H1 (cell line): ENCODE measurements around the gene TMEM63C.

Experiments
- ASH2L ChIP-seq: fragments of 200-600, 300-600 bp; sonication (generic); IDR thresholded peaks from one replicate; pipeline ENCODE4 v1.7.1; 2017; ENCODE audit warnings: low read length
- BRCA1 ChIP-seq: IDR thresholded peaks from 2 replicates; pipeline ENCODE4 v1.6.1; 2012; ENCODE audit warnings: low read depth, low read length, improper control_type of control experiment
- CHD2 ChIP-seq: IDR thresholded peaks from 2 replicates; pipeline ENCODE4 v1.6.1; 2012; ENCODE audit warnings: low read length, improper control_type of control experiment
- EP300 ChIP-seq, 2 experiments: IDR thresholded peaks; 1 replicate in 1 of 2; 2 replicates in 1 of 2; pipeline ENCODE4 v1.6.1; 2011 to 2012; ENCODE audit warnings: low read depth in 2 of 2, low read length in 2 of 2, mild to moderate bottlenecking in 2 of 2, borderline replicate concordance in 1 of 2, inconsistent platforms in 1 of 2, moderate library complexity in 1 of 2
- EZH2 ChIP-seq: fragments of 200-600 bp; sonication (generic); IDR thresholded peaks from 2 replicates; pipeline ENCODE4 v1.7.1; 2012; ENCODE audit warnings: low read depth, mild to moderate bottlenecking, moderate library complexity, low read length, inconsistent platforms; ENCODE audit not compliant: severe bottlenecking
- POLR2A ChIP-seq, 2 experiments: IDR thresholded peaks; 1 replicate in 1 of 2; 2 replicates in 1 of 2; pipeline ENCODE4 v1.6.1; 2011; ENCODE audit warnings: low read depth in 2 of 2, low read length in 2 of 2, mild to moderate bottlenecking in 2 of 2; ENCODE audit errors: control extremely low read depth in 1 of 2
- POLR2AphosphoS5 ChIP-seq: IDR thresholded peaks from 2 replicates; pipeline ENCODE4 v1.6.1; 2011; ENCODE audit warnings: low read depth, low read length
- RAD21 ChIP-seq, 2 experiments: IDR thresholded peaks in 1 of 2; conservative IDR thresholded peaks in 1 of 2; 2 replicates each; pipeline ENCODE4 v1.6.1; 2011; ENCODE audit warnings: low read depth in 2 of 2, low read length in 2 of 2, improper control_type of control experiment in 1 of 2, inconsistent platforms in 1 of 2, mild to moderate bottlenecking in 1 of 2, moderate library complexity in 1 of 2
- TF ChIP-seq, protein P1 (sequence below), 3 experiments: IDR thresholded peaks; 1 replicate in 2 of 3; 2 replicates in 1 of 3; pipeline versions ENCODE4 v1.5.1 to v1.6.1; 2011; ENCODE audit warnings: low read length in 3 of 3, mild to moderate bottlenecking in 3 of 3, inconsistent platforms in 2 of 3, low read depth in 1 of 3, moderate library complexity in 1 of 3; ENCODE audit not compliant: insufficient read depth in 1 of 3; ENCODE audit errors: control extremely low read depth in 1 of 3

- TF ChIP-seq, protein P1, sequence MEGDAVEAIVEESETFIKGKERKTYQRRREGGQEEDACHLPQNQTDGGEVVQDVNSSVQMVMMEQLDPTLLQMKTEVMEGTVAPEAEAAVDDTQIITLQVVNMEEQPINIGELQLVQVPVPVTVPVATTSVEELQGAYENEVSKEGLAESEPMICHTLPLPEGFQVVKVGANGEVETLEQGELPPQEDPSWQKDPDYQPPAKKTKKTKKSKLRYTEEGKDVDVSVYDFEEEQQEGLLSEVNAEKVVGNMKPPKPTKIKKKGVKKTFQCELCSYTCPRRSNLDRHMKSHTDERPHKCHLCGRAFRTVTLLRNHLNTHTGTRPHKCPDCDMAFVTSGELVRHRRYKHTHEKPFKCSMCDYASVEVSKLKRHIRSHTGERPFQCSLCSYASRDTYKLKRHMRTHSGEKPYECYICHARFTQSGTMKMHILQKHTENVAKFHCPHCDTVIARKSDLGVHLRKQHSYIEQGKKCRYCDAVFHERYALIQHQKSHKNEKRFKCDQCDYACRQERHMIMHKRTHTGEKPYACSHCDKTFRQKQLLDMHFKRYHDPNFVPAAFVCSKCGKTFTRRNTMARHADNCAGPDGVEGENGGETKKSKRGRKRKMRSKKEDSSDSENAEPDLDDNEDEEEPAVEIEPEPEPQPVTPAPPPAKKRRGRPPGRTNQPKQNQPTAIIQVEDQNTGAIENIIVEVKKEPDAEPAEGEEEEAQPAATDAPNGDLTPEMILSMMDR (IDR thresholded peaks at IDR 0.05; ENCODE audit: control extremely low read depth in 1 of 3, insufficient read depth in 1 of 3, low read depth in 1 of 3, low read length in 3 of 3), result no peak
- TF ChIP-seq POLR2A (IDR thresholded peaks at IDR 0.05; ENCODE audit: control extremely low read depth in 1 of 2, low read depth in 2 of 2, low read length in 2 of 2) (no peak), CHD2 (no peak), POLR2AphosphoS5 (no peak), EP300 (IDR thresholded peaks at IDR 0.05; ENCODE audit: borderline replicate concordance in 1 of 2, low read depth in 2 of 2, low read length in 2 of 2) (no peak), BRCA1 (no peak), EZH2 (no peak), RAD21 (IDR thresholded peaks at IDR 0.05 in 1 of 2, conservative IDR thresholded peaks at IDR 0.05 in 1 of 2; ENCODE audit: low read depth in 2 of 2, low read length in 2 of 2) (no peak), ASH2L (no peak)
These were observed 42.6 kb upstream of the TMEM63C start for GRCh38 chr14:77139022-77139421.
